GM12878 (cell line): ENCODE measurements around the gene VARS2.

ENCODE experiments used
- BCL11A ChIP-seq: IDR thresholded peaks from 2 replicates; pipeline ENCODE4 v1.6.1; 2011; ENCODE audit warnings: low read depth, low read length
- EZH2 ChIP-seq: IDR thresholded peaks from 2 replicates; pipeline ENCODE4 v1.6.1; 2012; ENCODE audit warnings: low read depth, mild to moderate bottlenecking, control low read depth, inconsistent platforms, low read length, borderline replicate concordance; ENCODE audit not compliant: control insufficient read depth
- MXI1 ChIP-seq: fragments of 150-350 bp; IDR thresholded peaks from 2 replicates; pipeline ENCODE4 v1.6.1; 2011; ENCODE audit warnings: low read depth, mild to moderate bottlenecking, inconsistent platforms, low read length, improper control_type of control experiment
- RAD21 ChIP-seq: IDR thresholded peaks from 2 replicates; pipeline ENCODE4 v1.6.1; 2011; ENCODE audit warnings: mild to moderate bottlenecking, low read depth, low read length, moderate library complexity; ENCODE audit not compliant: insufficient read depth
- ZNF384 ChIP-seq: IDR thresholded peaks from 2 replicates; pipeline ENCODE4 v1.6.1; 2012; ENCODE audit warnings: low read depth, mild to moderate bottlenecking, low read length, improper control_type of control experiment, borderline replicate concordance

DNA sequence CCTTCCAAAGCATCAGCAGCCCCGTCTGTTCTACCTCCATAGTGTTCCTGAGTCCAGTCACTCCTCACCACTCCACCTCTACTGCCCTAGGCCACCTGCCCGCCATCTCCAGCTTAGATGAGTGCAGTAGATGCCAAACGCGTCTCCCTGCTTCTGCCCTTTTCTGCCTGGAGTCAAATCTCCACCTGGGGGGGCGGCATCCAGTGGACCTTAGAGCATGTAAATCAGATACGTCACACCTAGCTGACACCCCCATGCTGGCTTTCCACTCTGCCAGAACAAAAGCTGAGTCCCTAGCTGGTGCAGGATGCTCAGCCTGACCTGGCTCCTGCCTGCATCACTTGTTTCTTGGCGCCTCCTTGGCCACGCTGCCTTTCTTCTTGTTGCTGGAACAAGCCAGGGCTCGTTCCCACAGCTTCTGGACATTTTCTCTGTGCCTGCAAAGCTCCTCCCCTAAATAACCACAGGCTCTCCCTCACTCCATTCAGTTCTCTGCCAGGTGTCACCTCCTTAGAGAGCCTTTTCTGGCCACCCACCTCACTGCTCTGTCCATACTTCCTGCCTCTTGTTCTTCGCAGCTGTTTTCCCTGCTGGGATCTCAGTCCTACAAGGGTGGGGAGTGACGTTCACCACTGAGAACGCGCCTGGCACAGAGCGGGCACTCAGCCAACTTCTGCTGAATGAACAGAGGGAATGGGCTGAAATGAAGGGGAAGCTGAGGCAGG lies 24.0 kb upstream of the VARS2 start:
- TF ChIP-seq BCL11A (no peak), MXI1 (no peak), RAD21 (no peak), EZH2 (no peak), ZNF384 (no peak)
